ENCODE measurements around the gene KIF26A. TPM values are rescaled to one million over a fixed set of nuclear protein-coding genes. Genes with fewer than 3 reads are reported as not detected.

The KIF26A gene
- total and polyA plus RNA-seq, 2 experiments from 2014 or later = 3.5 to 5.0 TPM

DNA sequence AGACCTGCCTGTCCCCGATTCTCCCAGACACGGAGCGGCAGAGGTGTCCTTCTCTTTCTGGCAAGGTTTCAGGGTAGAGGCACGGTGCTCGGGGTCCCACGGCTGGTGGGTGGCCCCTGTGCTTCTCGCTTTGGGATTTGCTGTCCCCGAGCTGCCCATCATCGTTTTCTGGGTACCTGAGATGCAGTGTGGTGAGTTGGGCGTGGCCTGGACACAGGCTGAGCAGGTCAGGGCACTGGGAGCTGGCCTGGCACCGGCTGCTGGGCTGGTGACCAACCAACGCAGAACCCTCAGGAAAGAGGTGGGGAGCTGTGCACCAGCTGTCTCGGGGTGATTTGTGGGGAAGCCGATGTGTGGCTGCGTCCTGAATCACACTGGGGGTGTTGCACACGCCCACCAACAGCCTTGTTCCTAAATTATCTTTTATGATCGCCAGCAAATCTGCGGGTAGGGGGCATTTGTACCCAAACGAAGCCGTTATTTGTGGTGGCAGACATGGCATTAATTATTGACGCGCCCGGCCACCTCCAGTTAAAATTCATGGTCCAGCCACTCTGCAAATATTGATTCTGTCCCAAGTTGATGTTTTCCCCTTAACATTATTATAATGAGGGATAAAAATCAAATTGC, 61.0 kb downstream of the KIF26A start:
- Histone ChIP-seq H3K9me2 (replicated peaks; ENCODE audit: insufficient read depth) (no peaks in the 10 kb centered on the region), H4K20me1 (ENCODE audit: insufficient read depth, poor library complexity, severe bottlenecking) (no peaks in the 10 kb centered on the region), H3K36me3 (replicated peaks; ENCODE audit: insufficient read depth, low read depth) (no peaks in the 10 kb centered on the region), H2AFZ (no peak overlapping the region), H3K4me1 (ENCODE audit: insufficient read depth) (peaks cover 5% of the 10 kb centered on the region), H3K79me2 (no peaks in the 10 kb centered on the region), H3K9me3 (ENCODE audit: low read depth) (no peaks in the 10 kb centered on the region), H3K4me2 (no peak overlapping the region), H3K4me3 (no peak overlapping the region), H3K27ac (no peak overlapping the region), H3K27me3 (no peaks in the 10 kb centered on the region)
- no peak for DNase-seq (ENCODE audit: low spot score)
- TF ChIP-seq CTCF (IDR thresholded peaks at IDR 0.05; ENCODE audit: poor library complexity) (no peak), EZH2phosphoT487 (IDR thresholded peaks at IDR 0.05; ENCODE audit: low read depth, severe bottlenecking, unreplicated experiment) (no peak), EZH2 (IDR thresholded peaks at IDR 0.05; ENCODE audit: borderline replicate concordance) (no peak)
- WGBS (ENCODE audit: low lambda C conversion rate, missing lambda C conversion rate) = 89% methylated on average over 23 of the region's 23 CpGs

- no peaks in the 10 kb centered on the region for H3K9me2 ChIP-seq (replicated peaks; ENCODE audit: insufficient read depth)
- no peaks in the 10 kb centered on the region for H3K36me3 ChIP-seq (replicated peaks; ENCODE audit: insufficient read depth, low read depth)
- H3K4me3 ChIP-seq = no peak overlapping the region
- no peak overlapping the region for H3K27ac ChIP-seq
- no peak overlapping the region for H2AFZ ChIP-seq
- no peaks in the 10 kb centered on the region for H3K9me3 ChIP-seq (ENCODE audit: low read depth)
- peaks cover 5% of the 10 kb centered on the region for H3K4me1 ChIP-seq (ENCODE audit: insufficient read depth)
- H3K4me2 ChIP-seq = no peak overlapping the region
- TF ChIP-seq CTCF (IDR thresholded peaks at IDR 0.05; ENCODE audit: poor library complexity) (no peak), EZH2 (IDR thresholded peaks at IDR 0.05; ENCODE audit: borderline replicate concordance) (no peak), EZH2phosphoT487 (IDR thresholded peaks at IDR 0.05; ENCODE audit: low read depth, severe bottlenecking, unreplicated experiment) (no peak)
- no peaks in the 10 kb centered on the region for H3K79me2 ChIP-seq
- no peaks in the 10 kb centered on the region for H4K20me1 ChIP-seq (ENCODE audit: insufficient read depth, poor library complexity, severe bottlenecking)
- 85% methylated on average over 11 of the region's 14 CpGs for WGBS (ENCODE audit: low lambda C conversion rate, missing lambda C conversion rate)
- DNase-seq (ENCODE audit: low spot score) = no peak
- no peaks in the 10 kb centered on the region for H3K27me3 ChIP-seq
Observed at GRCh38 chr14:104200106-104200505, 61.7 kb downstream of the KIF26A start.

- Histone ChIP-seq H3K79me2 (no peaks in the 10 kb centered on the region), H3K4me3 (no peak overlapping the region), H3K9me2 (replicated peaks; ENCODE audit: insufficient read depth) (no peaks in the 10 kb centered on the region), H3K4me1 (ENCODE audit: insufficient read depth) (peaks cover 5% of the 10 kb centered on the region), H4K20me1 (ENCODE audit: insufficient read depth, poor library complexity, severe bottlenecking) (no peaks in the 10 kb centered on the region), H3K36me3 (replicated peaks; ENCODE audit: insufficient read depth, low read depth) (no peaks in the 10 kb centered on the region), H3K27ac (no peak overlapping the region), H2AFZ (no peak overlapping the region), H3K9me3 (ENCODE audit: low read depth) (no peaks in the 10 kb centered on the region), H3K4me2 (no peak overlapping the region), H3K27me3 (no peaks in the 10 kb centered on the region)
- no peak for DNase-seq (ENCODE audit: low spot score)
- TF ChIP-seq CTCF (IDR thresholded peaks at IDR 0.05; ENCODE audit: poor library complexity) (no peak), EZH2 (IDR thresholded peaks at IDR 0.05; ENCODE audit: borderline replicate concordance) (no peak), EZH2phosphoT487 (IDR thresholded peaks at IDR 0.05; ENCODE audit: low read depth, severe bottlenecking, unreplicated experiment) (no peak)
- WGBS (ENCODE audit: low lambda C conversion rate, missing lambda C conversion rate) = 91% methylated on average over 10 of the region's 10 CpGs
Observed at GRCh38 chr14:104200591-104200990, 62.2 kb downstream of the KIF26A start.

Measured in hepatocyte (in vitro differentiated cells).